Measurements from ENCODE around the gene FNDC8.

FNDC8 gene

GRCh38 chr17:35127751-35128514, 6.5 kb downstream of the FNDC8 start:
- no peak overlapping the region for H3K4me3 ChIP-seq (ENCODE audit: low read depth, low read length)
- H3K9me3 ChIP-seq (ENCODE audit: control insufficient read depth, insufficient read depth, low read length), result no peaks in the 10 kb centered on the region
- H3K4me1 ChIP-seq (ENCODE audit: control insufficient read depth, insufficient read depth, low read length), result no peaks in the 10 kb centered on the region
- H3K27ac ChIP-seq (ENCODE audit: low read depth, low read length), result no peak overlapping the region
- H3K9ac ChIP-seq (ENCODE audit: low read depth, low read length), result no peak overlapping the region
- peaks cover 23% of the 10 kb centered on the region for H3K36me3 ChIP-seq (ENCODE audit: control insufficient read depth, insufficient read depth, low read length)
- H3K27me3 ChIP-seq (ENCODE audit: control insufficient read depth, insufficient read depth, low read length), result no peaks in the 10 kb centered on the region

GRCh38 chr17:35129154-35129972, 7.9 kb downstream of the FNDC8 start:
- H3K9me3 ChIP-seq (ENCODE audit: control insufficient read depth, insufficient read depth, low read length), result no peaks in the 10 kb centered on the region
- no peak overlapping the region for H3K27ac ChIP-seq (ENCODE audit: low read depth, low read length)
- peaks cover 38% of the 10 kb centered on the region for H3K36me3 ChIP-seq (ENCODE audit: control insufficient read depth, insufficient read depth, low read length)
- no peaks in the 10 kb centered on the region for H3K27me3 ChIP-seq (ENCODE audit: control insufficient read depth, insufficient read depth, low read length)
- H3K4me3 ChIP-seq (ENCODE audit: low read depth, low read length), result no peak overlapping the region
- no peak overlapping the region for H3K9ac ChIP-seq (ENCODE audit: low read depth, low read length)
- no peaks in the 10 kb centered on the region for H3K4me1 ChIP-seq (ENCODE audit: control insufficient read depth, insufficient read depth, low read length)

- H3K27me3 ChIP-seq (ENCODE audit: control insufficient read depth, insufficient read depth, low read length), result no peaks in the 10 kb centered on the region
- no peak overlapping the region for H3K27ac ChIP-seq (ENCODE audit: low read depth, low read length)
- no peak overlapping the region for H3K9ac ChIP-seq (ENCODE audit: low read depth, low read length)
- no peaks in the 10 kb centered on the region for H3K9me3 ChIP-seq (ENCODE audit: control insufficient read depth, insufficient read depth, low read length)
- no peak overlapping the region for H3K4me3 ChIP-seq (ENCODE audit: low read depth, low read length)
- H3K36me3 ChIP-seq (ENCODE audit: control insufficient read depth, insufficient read depth, low read length), result peaks cover 44% of the 10 kb centered on the region
- H3K4me1 ChIP-seq (ENCODE audit: control insufficient read depth, insufficient read depth, low read length), result no peaks in the 10 kb centered on the region
These were observed 8.5 kb downstream of the FNDC8 start for GRCh38 chr17:35129973-35130351.

GRCh38 chr17:35130392-35130791, 9.0 kb downstream of the FNDC8 start:
- Histone ChIP-seq H3K9me3 (ENCODE audit: control insufficient read depth, insufficient read depth, low read length) (no peaks in the 10 kb centered on the region), H3K36me3 (ENCODE audit: control insufficient read depth, insufficient read depth, low read length) (peaks cover 48% of the 10 kb centered on the region)

GRCh38 chr17:35132099-35132498, 10.7 kb downstream of the FNDC8 start:
- Histone ChIP-seq H3K4me3 (ENCODE audit: low read depth, low read length) (no peak overlapping the region), H3K4me1 (ENCODE audit: control insufficient read depth, insufficient read depth, low read length) (no peaks in the 10 kb centered on the region), H3K27me3 (ENCODE audit: control insufficient read depth, insufficient read depth, low read length) (no peaks in the 10 kb centered on the region), H3K36me3 (ENCODE audit: control insufficient read depth, insufficient read depth, low read length) (peaks cover 65% of the 10 kb centered on the region), H3K9ac (ENCODE audit: low read depth, low read length) (no peak overlapping the region), H3K27ac (ENCODE audit: low read depth, low read length) (no peak overlapping the region), H3K9me3 (ENCODE audit: control insufficient read depth, insufficient read depth, low read length) (no peaks in the 10 kb centered on the region)

More at GRCh38 chr17:35130392-35130791, 9.0 kb downstream of the FNDC8 start:
- H3K4me1 ChIP-seq (ENCODE audit: control insufficient read depth, insufficient read depth, low read length), result no peaks in the 10 kb centered on the region
- H3K27ac ChIP-seq (ENCODE audit: low read depth, low read length), result no peak overlapping the region
- no peaks in the 10 kb centered on the region for H3K27me3 ChIP-seq (ENCODE audit: control insufficient read depth, insufficient read depth, low read length)
- H3K4me3 ChIP-seq (ENCODE audit: low read depth, low read length), result no peak overlapping the region
- no peak overlapping the region for H3K9ac ChIP-seq (ENCODE audit: low read depth, low read length)

- Histone ChIP-seq H3K36me3 (ENCODE audit: control insufficient read depth, insufficient read depth, low read length) (peaks cover 74% of the 10 kb centered on the region), H3K4me3 (ENCODE audit: low read depth, low read length) (no peak overlapping the region), H3K4me1 (ENCODE audit: control insufficient read depth, insufficient read depth, low read length) (no peaks in the 10 kb centered on the region), H3K27ac (ENCODE audit: low read depth, low read length) (no peak overlapping the region), H3K9ac (ENCODE audit: low read depth, low read length) (no peak overlapping the region), H3K9me3 (ENCODE audit: control insufficient read depth, insufficient read depth, low read length) (no peaks in the 10 kb centered on the region), H3K27me3 (ENCODE audit: control insufficient read depth, insufficient read depth, low read length) (no peaks in the 10 kb centered on the region)
These were observed 11.6 kb downstream of the FNDC8 start for GRCh38 chr17:35132816-35133550.

GRCh38 chr17:35135322-35135721, 13.9 kb downstream of the FNDC8 start:
- H3K36me3 ChIP-seq (ENCODE audit: control insufficient read depth, insufficient read depth, low read length), result peaks cover 94% of the 10 kb centered on the region
- H3K27me3 ChIP-seq (ENCODE audit: control insufficient read depth, insufficient read depth, low read length), result no peaks in the 10 kb centered on the region
- H3K9me3 ChIP-seq (ENCODE audit: control insufficient read depth, insufficient read depth, low read length), result no peaks in the 10 kb centered on the region
- H3K9ac ChIP-seq (ENCODE audit: low read depth, low read length), result no peak overlapping the region
- H3K27ac ChIP-seq (ENCODE audit: low read depth, low read length), result no peak overlapping the region
- no peak overlapping the region for H3K4me3 ChIP-seq (ENCODE audit: low read depth, low read length)
- H3K4me1 ChIP-seq (ENCODE audit: control insufficient read depth, insufficient read depth, low read length), result no peaks in the 10 kb centered on the region

- Histone ChIP-seq H3K9me3 (ENCODE audit: control insufficient read depth, insufficient read depth, low read length) (no peaks in the 10 kb centered on the region), H3K27me3 (ENCODE audit: control insufficient read depth, insufficient read depth, low read length) (no peaks in the 10 kb centered on the region), H3K36me3 (ENCODE audit: control insufficient read depth, insufficient read depth, low read length) (peaks cover 68% of the 10 kb centered on the region), H3K27ac (ENCODE audit: low read depth, low read length) (no peak overlapping the region), H3K9ac (ENCODE audit: low read depth, low read length) (no peak overlapping the region), H3K4me1 (ENCODE audit: control insufficient read depth, insufficient read depth, low read length) (no peaks in the 10 kb centered on the region), H3K4me3 (ENCODE audit: low read depth, low read length) (no peak overlapping the region)
These were observed 16.8 kb downstream of the FNDC8 start for GRCh38 chr17:35138218-35138617.

- peaks cover 31% of the 10 kb centered on the region for H3K36me3 ChIP-seq (ENCODE audit: control insufficient read depth, insufficient read depth, low read length)
- peak within 1 kb of the TSS; percentile 70 for H3K27ac ChIP-seq (ENCODE audit: low read depth, low read length)
- H3K4me3 ChIP-seq (ENCODE audit: low read depth, low read length), result peak within 1 kb of the TSS; percentile 83
- H3K4me1 ChIP-seq (ENCODE audit: control insufficient read depth, insufficient read depth, low read length), result no peaks in the 10 kb centered on the region
- H3K9me3 ChIP-seq (ENCODE audit: control insufficient read depth, insufficient read depth, low read length), result no peaks in the 10 kb centered on the region
- H3K9ac ChIP-seq (ENCODE audit: low read depth, low read length), result peak within 1 kb of the TSS; percentile 86
- H3K27me3 ChIP-seq (ENCODE audit: control insufficient read depth, insufficient read depth, low read length), result no peaks in the 10 kb centered on the region
These were observed 20.5 kb downstream of the FNDC8 start, which contains the start of gene NLE1 for GRCh38 chr17:35141681-35142466. Gene NLE1, minus strand, starts transcription at chr17:35142303. Its CDS starts 28 bp downstream, at chr17:35142275.

- no peaks in the 10 kb centered on the region for H3K27me3 ChIP-seq (ENCODE audit: control insufficient read depth, insufficient read depth, low read length)
- H3K4me3 ChIP-seq (ENCODE audit: low read depth, low read length), result peak overlapping the region; percentile 83; the same call in 1 of the 2 replicates
- no peak overlapping the region for H3K9ac ChIP-seq (ENCODE audit: low read depth, low read length)
- H3K9me3 ChIP-seq (ENCODE audit: control insufficient read depth, insufficient read depth, low read length), result no peaks in the 10 kb centered on the region
- H3K36me3 ChIP-seq (ENCODE audit: control insufficient read depth, insufficient read depth, low read length), result peaks cover 26% of the 10 kb centered on the region
- H3K4me1 ChIP-seq (ENCODE audit: control insufficient read depth, insufficient read depth, low read length), result no peaks in the 10 kb centered on the region
- no peak overlapping the region for H3K27ac ChIP-seq (ENCODE audit: low read depth, low read length)
These were observed 21.0 kb downstream of the FNDC8 start for GRCh38 chr17:35142467-35142796.
